Gastroesophageal sphincter (tissue), 4 donors: ENCODE results near the gene SLIT3. TPM values are rescaled to one million over a fixed set of nuclear protein-coding genes. Genes with fewer than 3 reads are reported as not detected.

Experiments
- ATAC-seq: fragments of 150-250 bp; one replicate; pipeline ENCODE4 v1.9.1; 2016; ENCODE audit warnings: mild to moderate bottlenecking, moderate library complexity
- H3K27ac ChIP-seq, 4 donors: fragments of 200-600 bp; sonication (generic) in 3 of 4; 1 replicate in 3 of 4; 2 replicates in 1 of 4; pipeline ENCODE4 v1.5.1; 2016 to 2019
- H3K27me3 ChIP-seq: fragments of 200-600 bp; sonication (generic); one replicate; pipeline ENCODE4 v1.5.1; 2019
- H3K36me3 ChIP-seq, 2 donors: fragments of 200-600 bp; sonication (generic); one replicate each; pipeline ENCODE4 v1.5.1; 2019; ENCODE audit warnings: control low read depth in 1 of 2
- H3K4me1 ChIP-seq, 3 donors: fragments of 200-600 bp; sonication (generic); 1 replicate in 2 of 3; 2 replicates in 1 of 3; pipeline ENCODE4 v1.5.1; 2016 to 2019; ENCODE audit warnings: control low read depth in 2 of 3
- H3K4me3 ChIP-seq, 2 donors: fragments of 200-600 bp; sonication (generic); one replicate each; pipeline ENCODE4 v1.5.1; 2019; ENCODE audit warnings: mild to moderate bottlenecking in 1 of 2, moderate library complexity in 1 of 2
- H3K9me3 ChIP-seq, 3 donors: fragments of 200-600 bp; sonication (generic); one replicate each; pipeline ENCODE4 v1.5.1; 2017 to 2019; ENCODE audit warnings: control low read depth in 2 of 3
- EP300 ChIP-seq: sonication (generic); formaldehyde crosslinking; IDR thresholded peaks from one replicate; pipeline ENCODE4 v1.6.1; 2017; ENCODE audit warnings: antibody characterized with exemption, mild to moderate bottlenecking
- POLR2A ChIP-seq, 2 donors: fragments of 450-650 bp; IDR thresholded peaks; one replicate each; pipeline ENCODE4 v1.6.1; 2017; ENCODE audit warnings: antibody characterized with exemption in 2 of 2, mild to moderate bottlenecking in 2 of 2, moderate library complexity in 1 of 2
- POLR2AphosphoS5 ChIP-seq: sonication (generic); formaldehyde crosslinking; IDR thresholded peaks from one replicate; pipeline ENCODE4 v1.6.1; 2017; ENCODE audit warnings: antibody characterized with exemption
- WGBS, 2 donors: methylation state at CpG; one replicate each; pipeline ENCODE4 v1.1.5; 2018; ENCODE audit warnings: low coverage in 1 of 2; 5-methylcytosine and 5-hydroxymethylcytosine counted together
- total RNA-seq, 4 donors: library from RNA; depleted of rRNA; stranded (reverse); fragments of >200 nt; gene quantifications; one replicate each; pipeline ENCODE4 v1.1.0, GENCODE V29; 2016
- TF ChIP-seq, protein P1 (sequence below), 4 experiments: fragments of 200-600 bp in 2 of 4; fragments of 450-650 bp in 2 of 4; sonication (generic) in 1 of 4; IDR thresholded peaks; one replicate each; pipeline ENCODE4 v1.5.1; 2017 to 2019; ENCODE audit warnings: antibody characterized with exemption in 4 of 4, mild to moderate bottlenecking in 2 of 4, moderate library complexity in 2 of 4

Gene SLIT3
- total RNA-seq, 4 donors from 2014 or later = 29.6 to 76.3 (median 31.1) TPM

DNA sequence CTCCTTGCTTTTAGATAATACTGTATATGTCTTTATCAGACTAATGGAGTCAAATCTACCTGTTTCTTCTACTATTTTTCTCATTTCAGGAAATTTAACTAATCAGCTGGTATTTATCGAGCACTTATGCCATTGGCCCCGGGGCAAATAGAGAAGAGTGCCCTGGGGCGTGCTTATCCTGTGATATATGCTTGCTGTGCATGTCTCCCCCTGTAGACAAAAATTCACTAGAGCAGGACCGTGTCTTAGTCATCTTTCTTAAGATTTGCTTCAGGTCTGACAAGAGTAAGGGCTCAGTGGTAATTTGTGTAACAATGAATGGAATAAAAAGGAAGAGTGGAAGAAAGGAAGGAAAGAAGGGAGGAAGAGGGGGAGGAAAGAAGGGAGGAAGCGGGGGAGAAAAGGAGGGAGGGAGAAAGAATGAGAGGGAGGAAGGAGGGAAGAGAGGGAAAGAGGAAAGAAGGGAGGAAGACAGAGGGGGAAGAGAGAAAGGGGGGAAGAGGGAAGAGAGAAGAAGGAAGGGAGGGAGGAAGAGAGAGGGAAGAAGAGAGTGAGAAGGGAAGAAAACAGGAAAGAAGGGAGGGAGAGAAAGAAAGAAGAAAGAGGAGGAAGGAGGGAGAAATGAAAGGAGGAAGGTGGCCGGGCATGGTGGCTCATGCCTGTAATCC lies 426.1 kb downstream of the SLIT3 start:
- no peaks in the 10 kb centered on the region for H3K4me1 ChIP-seq
- no peaks in the 10 kb centered on the region for H3K36me3 ChIP-seq
- ATAC-seq = no peak
- H3K27me3 ChIP-seq = no peaks in the 10 kb centered on the region
- 55 to 75% methylated on average over 3 to 4 of the region's 6 CpGs for WGBS, 2 donors
- no peak overlapping the region for H3K27ac ChIP-seq
- H3K9me3 ChIP-seq = no peaks in the 10 kb centered on the region
- no peak for TF ChIP-seq EP300
- no peak for TF ChIP-seq POLR2A (IDR thresholded peaks at IDR 0.05)
- TF ChIP-seq, protein P1, sequence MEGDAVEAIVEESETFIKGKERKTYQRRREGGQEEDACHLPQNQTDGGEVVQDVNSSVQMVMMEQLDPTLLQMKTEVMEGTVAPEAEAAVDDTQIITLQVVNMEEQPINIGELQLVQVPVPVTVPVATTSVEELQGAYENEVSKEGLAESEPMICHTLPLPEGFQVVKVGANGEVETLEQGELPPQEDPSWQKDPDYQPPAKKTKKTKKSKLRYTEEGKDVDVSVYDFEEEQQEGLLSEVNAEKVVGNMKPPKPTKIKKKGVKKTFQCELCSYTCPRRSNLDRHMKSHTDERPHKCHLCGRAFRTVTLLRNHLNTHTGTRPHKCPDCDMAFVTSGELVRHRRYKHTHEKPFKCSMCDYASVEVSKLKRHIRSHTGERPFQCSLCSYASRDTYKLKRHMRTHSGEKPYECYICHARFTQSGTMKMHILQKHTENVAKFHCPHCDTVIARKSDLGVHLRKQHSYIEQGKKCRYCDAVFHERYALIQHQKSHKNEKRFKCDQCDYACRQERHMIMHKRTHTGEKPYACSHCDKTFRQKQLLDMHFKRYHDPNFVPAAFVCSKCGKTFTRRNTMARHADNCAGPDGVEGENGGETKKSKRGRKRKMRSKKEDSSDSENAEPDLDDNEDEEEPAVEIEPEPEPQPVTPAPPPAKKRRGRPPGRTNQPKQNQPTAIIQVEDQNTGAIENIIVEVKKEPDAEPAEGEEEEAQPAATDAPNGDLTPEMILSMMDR (IDR thresholded peaks at IDR 0.05) = no peak
- TF ChIP-seq POLR2AphosphoS5 = no peak
- no peak overlapping the region for H3K4me3 ChIP-seq

DNA sequence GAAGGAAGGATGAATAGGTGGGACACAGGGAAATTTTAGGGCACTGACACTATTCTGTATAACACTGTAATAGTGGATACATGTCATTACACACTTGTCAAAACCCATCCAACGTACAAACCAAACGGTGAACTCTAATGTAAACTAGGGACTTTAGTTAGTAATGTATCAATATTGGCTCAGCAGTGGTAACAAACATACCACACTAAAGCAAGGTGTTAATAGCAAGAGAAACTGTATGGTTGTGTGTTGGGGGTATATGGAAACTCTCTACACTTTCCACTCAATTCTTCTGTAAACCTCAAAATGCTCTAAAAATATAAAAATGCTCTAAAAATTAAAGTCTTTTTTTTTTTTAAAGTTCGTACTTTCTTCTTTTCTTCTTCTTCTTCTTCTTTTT lies 428.7 kb downstream of the SLIT3 start:
- Histone ChIP-seq H3K27ac (no peak overlapping the region), H3K27me3 (no peaks in the 10 kb centered on the region), H3K9me3 (no peaks in the 10 kb centered on the region), H3K36me3 (no peaks in the 10 kb centered on the region), H3K4me3 (no peak overlapping the region), H3K4me1 (peaks cover 0 to 6% (median 0%) of the 10 kb centered on the region in 3 donors)
- WGBS, 2 donors = 59 to 72% methylated on average over 3 of the region's 3 CpGs
- TF ChIP-seq POLR2A (IDR thresholded peaks at IDR 0.05) (no peak), POLR2AphosphoS5 (no peak), EP300 (no peak)
- TF ChIP-seq, protein P1 (IDR thresholded peaks at IDR 0.05) = no peak
- ATAC-seq = no peak

DNA sequence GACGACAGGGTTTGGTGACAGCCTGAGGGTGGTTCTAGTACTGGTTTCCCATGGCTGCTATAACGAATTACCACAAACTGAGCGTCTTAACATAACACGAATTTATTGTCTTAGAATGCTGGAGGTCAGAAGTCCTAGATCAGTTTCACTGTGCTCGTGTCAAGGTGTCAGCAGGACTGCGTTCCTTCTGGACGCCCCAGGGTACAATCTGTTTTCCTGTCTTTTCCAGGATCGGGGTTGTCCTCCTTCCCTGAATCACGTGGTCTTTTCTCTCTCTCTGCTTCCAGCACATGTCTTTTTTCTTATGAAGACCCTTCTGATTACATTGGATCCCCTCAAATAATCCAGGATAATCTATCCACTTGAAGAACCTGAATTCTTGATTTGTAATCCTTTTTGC lies 430.0 kb downstream of the SLIT3 start:
- Histone ChIP-seq H3K4me1 (peaks cover 0 to 6% (median 0%) of the 10 kb centered on the region in 3 donors), H3K27ac (no peak overlapping the region), H3K36me3 (no peaks in the 10 kb centered on the region), H3K4me3 (no peak overlapping the region), H3K9me3 (no peaks in the 10 kb centered on the region), H3K27me3 (no peaks in the 10 kb centered on the region)
- no peak for TF ChIP-seq EP300
- TF ChIP-seq, protein P1 (IDR thresholded peaks at IDR 0.05) = no peak
- no peak for TF ChIP-seq POLR2A (IDR thresholded peaks at IDR 0.05)
- ATAC-seq = no peak
- WGBS, 2 donors = 59 to 78% methylated on average over 7 to 9 of the region's 9 CpGs

DNA sequence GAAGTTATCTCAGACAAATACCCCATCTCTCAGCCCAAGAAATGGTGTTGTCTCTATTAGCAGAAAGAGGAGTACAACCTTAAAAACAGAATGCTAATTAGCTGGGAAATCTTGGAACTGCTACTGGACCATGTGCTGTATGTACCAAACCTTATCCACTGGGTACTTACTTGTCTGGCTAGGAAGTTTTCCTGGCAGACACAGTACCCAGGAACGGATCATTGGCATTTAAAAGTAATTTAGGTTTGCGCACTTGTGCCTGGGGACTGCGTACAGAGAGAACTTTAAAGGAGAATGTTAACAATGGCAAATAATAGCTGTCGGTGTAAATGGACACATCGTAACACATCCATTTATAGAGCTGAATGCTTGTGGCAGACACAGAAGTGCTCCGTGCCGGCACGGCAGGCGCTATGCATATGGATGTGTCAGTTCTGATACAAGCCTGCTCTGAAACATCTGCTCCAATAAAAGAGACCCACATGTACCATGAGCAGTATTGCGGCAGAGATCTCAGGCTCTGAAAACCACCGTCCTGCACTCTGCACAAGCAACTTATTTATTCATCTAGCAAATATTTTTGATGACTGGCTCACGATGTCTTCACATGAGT lies 431.2 kb downstream of the SLIT3 start:
- no peaks in the 10 kb centered on the region for H3K36me3 ChIP-seq
- H3K27me3 ChIP-seq = no peaks in the 10 kb centered on the region
- H3K9me3 ChIP-seq = no peaks in the 10 kb centered on the region
- 53 to 70% methylated on average over 7 to 12 of the region's 12 CpGs for WGBS, 2 donors
- no peak overlapping the region for H3K27ac ChIP-seq
- no peak for ATAC-seq
- TF ChIP-seq POLR2AphosphoS5 (no peak), POLR2A (IDR thresholded peaks at IDR 0.05) (no peak), EP300 (no peak)
- TF ChIP-seq, protein P1 (IDR thresholded peaks at IDR 0.05) = no peak
- H3K4me1 ChIP-seq = peaks cover 0 to 6% (median 0%) of the 10 kb centered on the region in 3 donors
- H3K4me3 ChIP-seq = no peak overlapping the region

DNA sequence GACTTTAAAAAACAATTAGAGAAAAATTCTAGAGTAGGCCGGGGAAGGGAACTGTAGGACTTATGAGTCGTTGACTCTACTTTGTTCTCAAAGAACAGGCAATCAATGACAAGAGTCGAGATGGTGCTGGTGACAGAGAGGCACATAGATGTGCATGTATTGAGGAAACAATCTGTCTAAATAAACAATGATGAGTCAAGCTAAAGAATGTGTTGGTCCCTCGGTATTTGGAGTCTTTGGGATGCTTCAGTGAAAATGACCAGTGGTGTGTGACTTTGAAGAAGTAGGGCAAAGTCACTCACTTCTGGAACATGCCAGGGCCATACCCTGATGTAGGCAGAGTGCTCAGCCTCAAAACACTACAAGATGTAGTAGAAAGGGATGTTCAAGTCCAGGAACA lies 433.7 kb downstream of the SLIT3 start:
- no peak for ATAC-seq
- no peak overlapping the region for H3K27ac ChIP-seq
- no peak overlapping the region for H3K4me3 ChIP-seq
- WGBS, 2 donors = 85 to 90% methylated on average over 3 to 4 of the region's 4 CpGs
- no peaks in the 10 kb centered on the region for H3K9me3 ChIP-seq
- no peaks in the 10 kb centered on the region for H3K36me3 ChIP-seq
- no peak for TF ChIP-seq POLR2AphosphoS5
- TF ChIP-seq POLR2A (IDR thresholded peaks at IDR 0.05) = no peak
- TF ChIP-seq, protein P1 (IDR thresholded peaks at IDR 0.05) = no peak
- TF ChIP-seq EP300 = no peak
- H3K27me3 ChIP-seq = no peaks in the 10 kb centered on the region
- peaks cover 0 to 6% (median 0%) of the 10 kb centered on the region in 3 donors for H3K4me1 ChIP-seq
